H9 (cell line): ENCODE measurements around the gene CLEC2D. TPM values are rescaled to one million over a fixed set of nuclear protein-coding genes. Genes with fewer than 3 reads are reported as not detected.

Experiments
- DNase-seq: peaks from one replicate; pipeline ENCODE4 v3.0.0-alpha.2; 2017
- H2AFZ ChIP-seq: one replicate; pipeline ENCODE4 v1.6.1; 2013; ENCODE audit warnings: mild to moderate bottlenecking, low read length, control low read depth, moderate library complexity
- H2AK5ac ChIP-seq: 2 replicates; pipeline ENCODE4 v1.6.1; 2013; ENCODE audit warnings: low read length, control low read depth, mixed read lengths; ENCODE audit not compliant: insufficient read length
- H2BK120ac ChIP-seq: one replicate; pipeline ENCODE4 v1.6.1; 2013; ENCODE audit warnings: low read depth, mild to moderate bottlenecking, low read length, control low read depth, inconsistent platforms; ENCODE audit not compliant: poor library complexity, severe bottlenecking
- H2BK12ac ChIP-seq: 2 replicates; pipeline ENCODE4 v1.6.1; 2013; ENCODE audit warnings: low read length, control low read depth, mixed read lengths, low read depth; ENCODE audit not compliant: insufficient read length
- H2BK15ac ChIP-seq: 2 replicates; pipeline ENCODE4 v1.6.1; 2013; ENCODE audit warnings: low read depth, low read length, control low read depth
- H2BK20ac ChIP-seq: one replicate; pipeline ENCODE4 v1.6.1; 2013; ENCODE audit warnings: low read depth, mild to moderate bottlenecking, low read length, control low read depth, inconsistent platforms; ENCODE audit not compliant: poor library complexity, severe bottlenecking
- H2BK5ac ChIP-seq: 2 replicates; pipeline ENCODE4 v1.6.1; 2013; ENCODE audit warnings: low read length, control low read depth, mixed read lengths; ENCODE audit not compliant: insufficient read length
- H3K14ac ChIP-seq: 2 replicates; pipeline ENCODE4 v1.6.1; 2013; ENCODE audit warnings: low read length, control low read depth; ENCODE audit not compliant: insufficient read depth
- H3K18ac ChIP-seq: 2 replicates; pipeline ENCODE4 v1.6.1; 2013; ENCODE audit warnings: low read depth, mild to moderate bottlenecking, mixed read lengths, low read length, control low read depth; ENCODE audit not compliant: insufficient read length
- H3K23ac ChIP-seq: 2 replicates; pipeline ENCODE4 v1.6.1; 2013; ENCODE audit warnings: low read length, control low read depth, mixed read lengths, low read depth; ENCODE audit not compliant: insufficient read length
- H3K23me2 ChIP-seq: 2 replicates; pipeline ENCODE4 v1.6.1; 2013; ENCODE audit warnings: low read depth, mild to moderate bottlenecking, mixed read lengths, low read length, control low read depth; ENCODE audit not compliant: insufficient read length, poor library complexity, severe bottlenecking
- H3K27ac ChIP-seq: 2 replicates; pipeline ENCODE4 v1.5.1; 2013; ENCODE audit warnings: low read length, control low read depth, mixed read lengths, low read depth; ENCODE audit not compliant: insufficient read length
- H3K27me3 ChIP-seq: 2 replicates; pipeline ENCODE4 v1.6.1; 2013; ENCODE audit warnings: low read length, control low read depth, inconsistent platforms; ENCODE audit not compliant: insufficient read depth
- H3K4ac ChIP-seq: 2 replicates; pipeline ENCODE4 v1.6.1; 2013; ENCODE audit warnings: low read depth, mild to moderate bottlenecking, control low read depth, inconsistent platforms, low read length, moderate library complexity
- H3K4me1 ChIP-seq: 2 replicates; pipeline ENCODE4 v1.6.1; 2013; ENCODE audit warnings: low read length, control low read depth, inconsistent platforms; ENCODE audit not compliant: insufficient read depth
- H3K4me2 ChIP-seq: 2 replicates; pipeline ENCODE4 v1.6.1; 2013; ENCODE audit warnings: low read length, control low read depth, mixed read lengths; ENCODE audit not compliant: insufficient read length, insufficient read depth
- H3K56ac ChIP-seq: 2 replicates; pipeline ENCODE4 v1.6.1; 2013; ENCODE audit warnings: low read depth, mild to moderate bottlenecking, mixed read lengths, low read length, control low read depth; ENCODE audit not compliant: insufficient read length
- H3K79me1 ChIP-seq: 2 replicates; pipeline ENCODE4 v1.6.1; 2013; ENCODE audit warnings: low read depth, mild to moderate bottlenecking, moderate library complexity, low read length, control low read depth, inconsistent platforms; ENCODE audit not compliant: insufficient read depth, poor library complexity, severe bottlenecking
- H3K79me2 ChIP-seq: 2 replicates; pipeline ENCODE4 v1.6.1; 2013; ENCODE audit warnings: low read length, control low read depth, inconsistent platforms; ENCODE audit not compliant: insufficient read depth
- H3K9ac ChIP-seq: 2 replicates; pipeline ENCODE4 v1.6.1; 2013; ENCODE audit warnings: low read length, control low read depth, mixed read lengths; ENCODE audit not compliant: insufficient read length; ENCODE audit errors: extremely low read depth
- H3K9me3 ChIP-seq: one replicate; pipeline ENCODE4 v1.6.1; 2013; ENCODE audit warnings: low read depth, low read length, inconsistent platforms; ENCODE audit not compliant: control insufficient read depth
- H3T11ph ChIP-seq: one replicate; pipeline ENCODE4 v1.6.1; 2013; ENCODE audit warnings: mild to moderate bottlenecking, low read length, control low read depth, inconsistent platforms
- H4K20me1 ChIP-seq: one replicate; pipeline ENCODE4 v1.6.1; 2013; ENCODE audit not compliant: control insufficient read depth, insufficient read length, insufficient read depth
- H4K5ac ChIP-seq: 2 replicates; pipeline ENCODE4 v1.6.1; 2013; ENCODE audit warnings: low read depth, mild to moderate bottlenecking, mixed read lengths, low read length, control low read depth; ENCODE audit not compliant: insufficient read length
- H4K8ac ChIP-seq: replicated peaks from 2 replicates; pipeline ENCODE4 v1.6.1; 2013; ENCODE audit warnings: low read length, control low read depth, mixed read lengths, low read depth; ENCODE audit not compliant: insufficient read length
- H4K91ac ChIP-seq: 2 replicates; pipeline ENCODE4 v1.6.1; 2013; ENCODE audit warnings: low read depth, mild to moderate bottlenecking, moderate library complexity, mixed read lengths, low read length, control low read depth; ENCODE audit not compliant: insufficient read length
- H3K27ac Mint-ChIP-seq, 3 experiments: 2 replicates in 2 of 3; 3 replicates in 1 of 3; pipeline ENCODE4 v1.8.0; 2020 to 2021; ENCODE audit warnings: mixed read lengths in 3 of 3, mild to moderate bottlenecking in 1 of 3, moderate library complexity in 1 of 3
- H3K27me3 Mint-ChIP-seq: 2 replicates; pipeline ENCODE4 v1.8.0; 2021; ENCODE audit warnings: low read depth, mild to moderate bottlenecking, moderate library complexity, mixed read lengths
- H3K36me3 Mint-ChIP-seq, 3 experiments: 2 replicates in 2 of 3; 3 replicates in 1 of 3; pipeline ENCODE4 v1.8.0; 2020 to 2021; ENCODE audit warnings: low read depth in 3 of 3, mixed read lengths in 3 of 3; ENCODE audit not compliant: insufficient read depth in 1 of 3
- H3K4me1 Mint-ChIP-seq, 2 experiments: 2 replicates each; pipeline ENCODE4 v1.8.0; 2020; ENCODE audit warnings: mixed read lengths in 2 of 2
- H3K4me3 Mint-ChIP-seq, 2 experiments: 2 replicates in 1 of 2; 3 replicates in 1 of 2; pipeline ENCODE4 v1.8.0; 2020 to 2021; ENCODE audit warnings: mild to moderate bottlenecking in 2 of 2, mixed read lengths in 2 of 2, moderate library complexity in 1 of 2
- H3K9me3 Mint-ChIP-seq, 2 experiments: 2 replicates in 1 of 2; 3 replicates in 1 of 2; pipeline ENCODE4 v1.8.0; 2020; ENCODE audit warnings: mild to moderate bottlenecking in 2 of 2, mixed read lengths in 2 of 2, moderate library complexity in 1 of 2
- CTCF ChIP-seq: fragments of 200-600 bp; sonication (generic); conservative IDR thresholded peaks from 3 replicates; pipeline ENCODE4 v1.8.0; 2021; ENCODE audit warnings: antibody characterized with exemption, mild to moderate bottlenecking
- WGBS: extraction: QIAGEN DNeasy Blood & Tissue Kit; methylation state at CpG from one replicate; pipeline ENCODE4 v1.1.7; 2013; ENCODE audit warnings: missing lambda C conversion rate, low lambda C conversion rate, mixed read lengths; ENCODE audit not compliant: insufficient read length; ENCODE audit errors: extremely low coverage; 5-methylcytosine and 5-hydroxymethylcytosine counted together
- long read RNA-seq: library from polyadenylated mRNA; unstranded; transcript quantifications from one replicate; pipeline ENCODE4 v2.0.0, GENCODE V29; 2020
- total RNA-seq: library from RNA; stranded (reverse); gene quantifications from 2 replicates; pipeline ENCODE4 v1.2.1, GENCODE V29; 2021

The CLEC2D gene
- 2.1 and 2.3 TPM in 2 replicates for total RNA-seq
- long read RNA-seq, partial matches to known transcripts = 0 of 9 reads
- long read RNA-seq, other reads (novel, unspliced or antisense) = 9 of 9 reads

GRCh38 chr12:9669534-9669933, at the start of gene CLEC2D:
CLEC2D (plus strand) TSS chr12:9669713; CDS start chr12:9669735, 22 bp downstream.
- H3K4ac ChIP-seq = no peak within 1 kb of the TSS
- peaks cover under 1 to 9% (median 9%) of the 10 kb centered on the region in 3 experiments; a peak in 6 of 7 replicates for H3K36me3 Mint-ChIP-seq

More at GRCh38 chr12:9669534-9669933, at the start of gene CLEC2D:
- no peak within 1 kb of the TSS for H2BK20ac ChIP-seq
- no peak within 1 kb of the TSS for H2BK5ac ChIP-seq
- H2BK120ac ChIP-seq = no peak within 1 kb of the TSS
- Mint-ChIP-seq H3K27me3 (no peaks in the 10 kb centered on the region; the same call in 1 of the 2 replicates), H3K27ac (no peak within 1 kb of the TSS), H3K4me1 (peaks cover 3 to 9% of the 10 kb centered on the region in 2 experiments; a peak in 2 of 4 replicates), H3K9me3 (no peaks in the 10 kb centered on the region), H3K4me3 (no peak within 1 kb of the TSS)
- TF ChIP-seq CTCF = no peak
- H3K23ac ChIP-seq = no peak within 1 kb of the TSS
- no peak within 1 kb of the TSS for H4K5ac ChIP-seq
- no peaks in the 10 kb centered on the region for H3K4me1 ChIP-seq
- no peak within 1 kb of the TSS for H2BK15ac ChIP-seq
- H3K9me3 ChIP-seq = no peaks in the 10 kb centered on the region
- no peaks in the 10 kb centered on the region for H3K27me3 ChIP-seq
- no peak within 1 kb of the TSS for H3K14ac ChIP-seq
- WGBS = no CpG with 5 or more reads among the region's 4 CpGs
- no peak within 1 kb of the TSS for H2AK5ac ChIP-seq
- H3K18ac ChIP-seq = no peak within 1 kb of the TSS
- H3K79me1 ChIP-seq = no peaks in the 10 kb centered on the region
- H4K20me1 ChIP-seq = no peaks in the 10 kb centered on the region
- H3K79me2 ChIP-seq = no peaks in the 10 kb centered on the region
- H3K27ac ChIP-seq = no peak within 1 kb of the TSS
- H4K8ac ChIP-seq = no peak within 1 kb of the TSS
- H2BK12ac ChIP-seq = no peak within 1 kb of the TSS
- no peak within 1 kb of the TSS for H3T11ph ChIP-seq
- H2AFZ ChIP-seq = no peak within 1 kb of the TSS
- no peaks in the 10 kb centered on the region for H3K23me2 ChIP-seq
- H3K4me2 ChIP-seq = no peak within 1 kb of the TSS
- H3K56ac ChIP-seq = no peak within 1 kb of the TSS
- H4K91ac ChIP-seq = no peak within 1 kb of the TSS
- no peak within 1 kb of the TSS for H3K9ac ChIP-seq
- DNase-seq = no peak
